ENCODE measurements around the gene HAUS5.

The HAUS5 gene

GRCh38 chr19:35582760-35583159 lies 29.8 kb upstream of the HAUS5 start:
- H3K4me1 ChIP-seq (ENCODE audit: insufficient read depth, low read length, poor library complexity, severe bottlenecking) = no peaks in the 10 kb centered on the region
- H2AFZ ChIP-seq (ENCODE audit: low read length) = no peak overlapping the region
- H4K20me1 ChIP-seq (ENCODE audit: insufficient read depth, low read length, poor library complexity, severe bottlenecking) = no peaks in the 10 kb centered on the region
- no peaks in the 10 kb centered on the region for H3K36me3 ChIP-seq (ENCODE audit: insufficient read depth, low read length)
- no peak overlapping the region for H3K4me2 ChIP-seq (ENCODE audit: low read depth, low read length, poor library complexity, severe bottlenecking)
- H3K9me3 ChIP-seq (ENCODE audit: insufficient read depth, low read depth, low read length) = no peaks in the 10 kb centered on the region
- H3K27me3 ChIP-seq (ENCODE audit: insufficient read depth, low read length, poor library complexity, severe bottlenecking) = no peaks in the 10 kb centered on the region
- TF ChIP-seq, protein P1, sequence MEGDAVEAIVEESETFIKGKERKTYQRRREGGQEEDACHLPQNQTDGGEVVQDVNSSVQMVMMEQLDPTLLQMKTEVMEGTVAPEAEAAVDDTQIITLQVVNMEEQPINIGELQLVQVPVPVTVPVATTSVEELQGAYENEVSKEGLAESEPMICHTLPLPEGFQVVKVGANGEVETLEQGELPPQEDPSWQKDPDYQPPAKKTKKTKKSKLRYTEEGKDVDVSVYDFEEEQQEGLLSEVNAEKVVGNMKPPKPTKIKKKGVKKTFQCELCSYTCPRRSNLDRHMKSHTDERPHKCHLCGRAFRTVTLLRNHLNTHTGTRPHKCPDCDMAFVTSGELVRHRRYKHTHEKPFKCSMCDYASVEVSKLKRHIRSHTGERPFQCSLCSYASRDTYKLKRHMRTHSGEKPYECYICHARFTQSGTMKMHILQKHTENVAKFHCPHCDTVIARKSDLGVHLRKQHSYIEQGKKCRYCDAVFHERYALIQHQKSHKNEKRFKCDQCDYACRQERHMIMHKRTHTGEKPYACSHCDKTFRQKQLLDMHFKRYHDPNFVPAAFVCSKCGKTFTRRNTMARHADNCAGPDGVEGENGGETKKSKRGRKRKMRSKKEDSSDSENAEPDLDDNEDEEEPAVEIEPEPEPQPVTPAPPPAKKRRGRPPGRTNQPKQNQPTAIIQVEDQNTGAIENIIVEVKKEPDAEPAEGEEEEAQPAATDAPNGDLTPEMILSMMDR (conservative IDR thresholded peaks at IDR 0.05; ENCODE audit: low read length) = no peak
- TF ChIP-seq EZH2phosphoT487 (IDR thresholded peaks at IDR 0.05; ENCODE audit: borderline replicate concordance) = no peak
- no peak overlapping the region for H3K9ac ChIP-seq (ENCODE audit: low read depth, low read length, poor library complexity, severe bottlenecking)
- no peaks in the 10 kb centered on the region for H3F3A ChIP-seq (ENCODE audit: low read depth)
- H3K79me2 ChIP-seq (ENCODE audit: insufficient read depth, low read length) = no peaks in the 10 kb centered on the region
- no peak overlapping the region for H3K4me3 ChIP-seq (ENCODE audit: low read length, poor library complexity, severe bottlenecking)
- no peaks in the 10 kb centered on the region for H3K9me2 ChIP-seq (replicated peaks; ENCODE audit: low read depth, low read length)

DNA sequence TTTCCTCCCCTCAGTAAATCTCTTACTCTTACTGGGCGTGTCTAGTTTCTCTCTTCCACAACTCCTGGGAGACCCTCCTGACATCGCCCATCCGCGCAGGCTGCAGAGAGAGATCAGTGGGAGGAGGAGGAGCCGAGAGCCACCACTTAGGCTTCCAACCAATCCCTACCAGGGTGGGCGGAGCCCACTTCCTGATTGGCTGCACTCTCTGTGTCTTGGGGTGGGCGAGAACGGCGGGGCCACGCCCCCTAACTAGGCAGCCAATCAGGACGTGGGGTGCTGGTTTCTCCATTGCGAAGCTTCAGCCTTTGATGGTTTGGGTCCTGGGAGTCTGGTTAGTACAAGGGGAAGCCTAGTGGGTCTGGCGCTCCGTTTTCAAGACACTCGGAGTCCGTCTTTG lies 26.7 kb upstream of the HAUS5 start, which contains the start of gene PMIS2:
Gene PMIS2, plus strand, starts transcription at position 326 of the 400 bp plus-strand sequence. CDS start 87 bp downstream, outside the sequence.
- Histone ChIP-seq H3F3A (ENCODE audit: low read depth) (no peaks in the 10 kb centered on the region), H3K27me3 (ENCODE audit: insufficient read depth, low read length, poor library complexity, severe bottlenecking) (no peaks in the 10 kb centered on the region), H3K4me2 (ENCODE audit: low read depth, low read length, poor library complexity, severe bottlenecking) (no peak within 1 kb of the TSS), H3K9ac (ENCODE audit: low read depth, low read length, poor library complexity, severe bottlenecking) (no peak within 1 kb of the TSS), H3K4me1 (ENCODE audit: insufficient read depth, low read length, poor library complexity, severe bottlenecking) (no peaks in the 10 kb centered on the region), H3K79me2 (ENCODE audit: insufficient read depth, low read length) (no peaks in the 10 kb centered on the region), H3K9me3 (ENCODE audit: insufficient read depth, low read depth, low read length) (no peaks in the 10 kb centered on the region), H4K20me1 (ENCODE audit: insufficient read depth, low read length, poor library complexity, severe bottlenecking) (no peaks in the 10 kb centered on the region), H3K36me3 (ENCODE audit: insufficient read depth, low read length) (no peaks in the 10 kb centered on the region), H2AFZ (ENCODE audit: low read length) (no peak within 1 kb of the TSS), H3K4me3 (ENCODE audit: low read length, poor library complexity, severe bottlenecking) (no peak within 1 kb of the TSS), H3K9me2 (replicated peaks; ENCODE audit: low read depth, low read length) (no peaks in the 10 kb centered on the region)
- no peak for TF ChIP-seq EZH2phosphoT487 (IDR thresholded peaks at IDR 0.05; ENCODE audit: borderline replicate concordance)
- TF ChIP-seq, protein P1 (conservative IDR thresholded peaks at IDR 0.05; ENCODE audit: low read length) = no peak

DNA sequence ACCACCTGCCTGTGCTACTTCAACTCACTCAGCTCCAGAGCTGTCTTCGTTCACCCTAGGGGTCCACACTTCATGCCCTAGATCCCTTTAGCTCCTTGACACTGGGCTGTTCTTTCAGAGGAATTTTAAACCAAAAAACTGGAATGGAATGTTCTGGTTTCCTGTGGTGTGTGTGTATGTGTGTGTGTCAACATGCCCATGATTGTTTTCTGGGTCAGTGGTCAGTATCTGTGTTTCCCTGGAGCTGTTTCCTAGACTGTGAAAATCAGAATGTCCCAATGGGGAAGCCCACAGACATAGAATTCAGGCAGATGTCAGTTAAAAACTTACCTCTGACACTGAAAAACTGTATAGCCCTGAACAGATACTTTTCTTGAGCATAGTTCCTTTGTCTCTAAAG lies 25.2 kb upstream of the HAUS5 start:
- H3F3A ChIP-seq (ENCODE audit: low read depth) = no peaks in the 10 kb centered on the region
- no peak overlapping the region for H3K4me3 ChIP-seq (ENCODE audit: low read length, poor library complexity, severe bottlenecking)
- no peak overlapping the region for H3K9ac ChIP-seq (ENCODE audit: low read depth, low read length, poor library complexity, severe bottlenecking)
- TF ChIP-seq, protein P1 (conservative IDR thresholded peaks at IDR 0.05; ENCODE audit: low read length) = no peak
- TF ChIP-seq EZH2phosphoT487 (IDR thresholded peaks at IDR 0.05; ENCODE audit: borderline replicate concordance) = no peak
- H3K4me2 ChIP-seq (ENCODE audit: low read depth, low read length, poor library complexity, severe bottlenecking) = no peak overlapping the region
- H4K20me1 ChIP-seq (ENCODE audit: insufficient read depth, low read length, poor library complexity, severe bottlenecking) = no peaks in the 10 kb centered on the region
- no peaks in the 10 kb centered on the region for H3K36me3 ChIP-seq (ENCODE audit: insufficient read depth, low read length)
- H3K4me1 ChIP-seq (ENCODE audit: insufficient read depth, low read length, poor library complexity, severe bottlenecking) = no peaks in the 10 kb centered on the region
- no peaks in the 10 kb centered on the region for H3K27me3 ChIP-seq (ENCODE audit: insufficient read depth, low read length, poor library complexity, severe bottlenecking)
- H2AFZ ChIP-seq (ENCODE audit: low read length) = no peak overlapping the region
- H3K9me3 ChIP-seq (ENCODE audit: insufficient read depth, low read depth, low read length) = no peaks in the 10 kb centered on the region
- no peaks in the 10 kb centered on the region for H3K9me2 ChIP-seq (replicated peaks; ENCODE audit: low read depth, low read length)
- no peaks in the 10 kb centered on the region for H3K79me2 ChIP-seq (ENCODE audit: insufficient read depth, low read length)

Measured in Loucy (cell line).